NCI-H510A (cell line): ENCODE measurements around the gene HSF5.
"Not testable (repeated sequence)": the region's sequence is repeated elsewhere in the genome, so short reads cannot be mapped to it uniquely, and the experiment has no call there.

Experiments
- DNase-seq: peaks from one replicate; lab custom pipeline; 2025; lab: John Stamatoyannopoulos, UW

HSF5 gene

DNA sequence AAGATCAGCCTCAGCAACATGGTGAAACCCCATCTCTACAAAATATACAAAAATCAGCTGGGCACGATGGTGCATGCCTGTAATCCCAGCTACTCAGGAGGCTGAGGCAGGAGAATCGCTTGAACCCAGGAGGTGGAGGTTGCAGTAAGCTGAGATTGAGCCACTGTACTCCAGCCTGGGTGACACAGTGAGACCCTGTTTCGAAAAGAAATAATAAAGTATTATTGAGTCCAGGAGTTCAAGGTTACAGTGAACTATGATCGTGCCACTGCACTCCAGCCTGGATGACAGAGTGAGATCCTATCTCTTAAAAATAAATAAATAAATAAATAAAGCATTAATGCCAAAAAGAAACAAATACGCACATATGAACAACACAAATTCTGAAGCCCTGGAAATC lies 6.4 kb downstream of the HSF5 start:
- DNase-seq: not testable (repeated sequence)

GRCh38 chr17:58480090-58480489 lies 8.1 kb downstream of the HSF5 start:
- no peak for DNase-seq

DNA sequence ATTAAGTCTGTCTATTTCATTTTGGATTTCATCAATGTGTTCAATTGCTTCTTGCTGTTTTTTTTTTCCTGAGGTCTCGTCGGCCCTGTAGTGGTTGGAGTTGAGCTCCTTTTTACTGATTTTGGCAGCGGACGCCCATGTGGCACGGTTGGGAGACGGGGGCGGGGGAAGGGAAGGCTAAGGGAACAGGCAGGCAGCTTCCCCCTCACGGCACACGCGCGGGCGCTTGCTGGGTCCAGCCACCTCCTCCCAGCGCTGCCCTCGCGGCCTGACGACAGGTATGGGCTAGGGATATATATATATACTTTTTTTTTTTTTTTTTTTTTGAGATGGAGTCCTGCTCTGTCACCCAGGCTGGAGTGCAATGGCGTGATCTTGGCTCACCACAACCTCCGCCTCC lies 11.4 kb downstream of the HSF5 start:
- no peak for DNase-seq

GRCh38 chr17:58475985-58476384 lies 12.2 kb downstream of the HSF5 start:
- no peak for DNase-seq

GRCh38 chr17:58470356-58470755 lies 17.9 kb downstream of the HSF5 start:
- DNase-seq: no peak

- no peak for DNase-seq
These were observed 19.3 kb downstream of the HSF5 start for GRCh38 chr17:58468944-58469343.

DNA sequence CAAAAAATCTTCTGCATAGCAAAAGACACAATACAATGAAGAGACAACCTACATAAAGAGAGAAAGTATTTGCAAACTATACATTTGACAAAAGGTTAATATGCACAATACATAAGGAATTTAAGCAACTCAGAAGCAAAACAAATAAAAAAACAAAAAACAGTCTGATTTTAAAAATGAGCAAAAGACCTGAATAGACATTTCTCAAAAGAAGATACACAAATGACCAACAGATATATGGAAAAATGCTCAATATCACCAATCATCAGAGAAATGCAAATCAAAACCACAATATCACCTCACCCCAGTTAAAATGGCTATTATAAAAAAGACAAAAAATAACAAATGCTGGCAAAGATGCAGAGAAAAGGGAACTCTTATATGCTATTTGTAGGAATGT lies 32.7 kb downstream of the HSF5 start:
- DNase-seq: no peak

- DNase-seq: no peak
These were observed 35.5 kb downstream of the HSF5 start for GRCh38 chr17:58452738-58453137.

GRCh38 chr17:58447039-58447975 lies 40.9 kb downstream of the HSF5 start:
- peak; percentile 49 for DNase-seq

GRCh38 chr17:58446086-58446485 lies 42.1 kb downstream of the HSF5 start:
- no peak for DNase-seq

- DNase-seq: no peak
These were observed 51.4 kb downstream of the HSF5 start for GRCh38 chr17:58436805-58437239.

DNA sequence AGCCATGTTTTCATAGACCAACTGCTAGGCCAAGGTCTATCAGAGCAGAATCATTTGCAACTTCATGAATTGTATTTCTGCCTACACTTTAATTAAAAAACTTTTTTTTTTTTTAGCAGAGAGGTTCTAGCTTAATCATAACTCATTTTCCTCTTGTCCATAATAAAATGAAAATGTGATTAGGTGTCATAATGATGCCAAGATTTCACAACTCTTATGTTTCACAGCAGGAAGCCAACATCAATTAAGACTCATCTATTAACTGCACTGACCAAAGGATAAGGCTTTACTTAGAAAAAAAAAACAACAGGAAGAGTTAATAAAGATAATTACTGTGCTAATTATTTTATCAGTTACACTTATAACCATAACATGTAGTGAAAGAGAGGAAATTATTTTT lies 52.0 kb downstream of the HSF5 start:
- no peak for DNase-seq

GRCh38 chr17:58432806-58433573 lies 55.2 kb downstream of the HSF5 start:
- no peak for DNase-seq

GRCh38 chr17:58427807-58428206 lies 60.4 kb downstream of the HSF5 start:
- DNase-seq: no peak

DNA sequence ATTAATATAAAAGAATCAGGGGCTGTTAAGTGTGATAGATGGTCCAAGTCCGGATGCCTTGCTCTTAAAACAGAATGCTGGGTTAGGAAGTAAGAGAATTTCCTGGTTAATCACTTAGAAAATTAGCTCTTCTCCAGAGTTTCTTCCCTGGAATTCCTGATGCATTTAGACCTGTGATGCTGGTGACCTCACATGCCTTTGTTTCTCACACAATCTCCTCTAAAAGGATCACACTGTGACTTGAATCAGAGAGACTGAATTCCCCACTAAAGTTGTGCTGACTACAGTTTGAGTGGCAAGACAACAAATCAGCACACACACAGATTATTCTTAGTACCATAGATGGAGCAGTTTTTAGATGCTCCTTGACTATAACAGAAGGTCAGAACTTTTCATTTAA lies 66.5 kb downstream of the HSF5 start:
- no peak for DNase-seq

DNA sequence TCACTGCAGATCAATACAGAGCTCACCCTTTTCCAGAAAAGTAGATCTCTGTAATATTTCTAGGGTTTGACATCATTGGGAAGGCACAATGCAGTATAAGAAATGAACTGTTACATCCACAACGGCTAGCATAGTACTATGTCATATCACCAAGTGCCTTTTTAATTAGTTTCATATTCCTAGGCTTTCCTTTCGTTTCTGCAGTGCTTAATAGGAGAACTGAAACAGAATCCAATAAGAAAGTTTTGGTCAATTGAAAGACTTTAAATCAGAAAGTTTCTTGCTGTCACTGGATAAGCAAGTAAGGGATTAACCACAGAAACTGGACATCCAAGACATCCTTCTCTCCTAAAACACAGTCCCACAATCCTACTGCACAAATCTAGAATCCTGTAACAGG lies 67.4 kb downstream of the HSF5 start:
- no peak for DNase-seq

- peak; percentile 98 for DNase-seq
These were observed 70.7 kb downstream of the HSF5 start, which contains the start of gene RNF43 for GRCh38 chr17:58417300-58418092. Gene RNF43 (minus strand): TSS chr17:58417534. CDS start chr17:58415577, 1,957 bp downstream.

DNA sequence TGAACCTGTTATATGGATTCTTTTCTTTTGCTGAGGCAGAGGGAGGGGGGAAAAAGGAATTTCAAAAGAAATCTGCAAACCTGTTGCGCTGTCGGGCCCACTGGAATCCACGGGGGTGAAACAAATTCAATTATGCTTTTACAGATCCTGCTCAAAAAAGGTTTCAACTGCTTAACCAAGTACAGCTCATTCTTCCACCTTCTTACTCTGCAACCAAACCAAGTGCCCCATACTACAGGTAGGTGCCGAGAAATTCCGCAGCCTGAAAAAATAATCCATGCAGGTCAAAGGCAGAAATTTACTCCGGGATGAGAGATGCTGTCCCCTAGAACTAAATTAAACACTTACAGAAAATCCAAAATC lies 71.3 kb downstream of the HSF5 start:
- DNase-seq: no peak

DNA sequence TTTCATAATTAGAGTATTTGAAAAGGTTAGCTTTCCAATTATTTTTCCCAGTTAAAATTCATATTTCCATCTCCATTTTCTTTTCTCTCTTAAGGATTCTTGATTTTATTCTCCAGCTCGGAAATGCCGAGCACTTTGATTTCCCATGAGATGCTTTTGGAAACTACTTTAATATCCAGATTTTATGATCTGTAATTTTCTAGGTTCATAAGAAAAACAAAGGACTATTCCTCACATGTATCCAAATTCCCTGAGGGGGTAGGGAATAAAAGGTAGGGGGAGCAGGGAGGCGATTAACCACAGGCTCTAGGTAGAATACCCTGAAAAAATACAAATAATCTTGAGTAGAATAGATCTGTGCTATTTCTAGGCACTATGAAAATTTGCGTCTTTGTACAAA lies 71.8 kb downstream of the HSF5 start:
- no peak for DNase-seq

GRCh38 chr17:58415371-58416055 lies 72.7 kb downstream of the HSF5 start:
- peak; percentile 56 for DNase-seq

DNA sequence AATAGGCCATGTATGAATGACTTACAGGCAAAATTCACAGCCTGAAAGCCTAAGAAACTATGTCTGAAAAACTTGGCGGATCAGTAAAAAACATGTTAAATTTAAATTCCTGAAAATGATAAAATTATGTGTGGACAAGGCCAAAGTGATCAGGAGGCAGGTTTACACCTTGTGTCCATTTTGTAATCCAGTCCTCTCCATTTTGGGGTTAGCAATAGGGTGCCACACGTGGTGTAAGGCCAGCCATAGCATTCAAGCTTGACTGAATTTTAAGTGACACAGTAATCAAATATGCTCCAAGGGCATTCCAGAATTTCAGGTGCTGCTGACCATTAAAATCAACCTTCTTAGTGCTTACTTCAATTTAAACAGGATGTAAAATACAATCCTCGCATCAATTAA lies 73.6 kb downstream of the HSF5 start:
- no peak for DNase-seq

- no peak for DNase-seq
These were observed 74.5 kb downstream of the HSF5 start for GRCh38 chr17:58413684-58414083.
